GM20431 (cell line): ENCODE results near the gene ENTREP1.

ENCODE experiments used
- in situ Hi-C: fragments of 300-500 bp; cut with MseI, MboI; formaldehyde crosslinking; loops from one replicate; pipeline ENCODE4 v1.15.0; 2020; ENCODE audit warnings: low sequenced_read_pairs; ENCODE audit not compliant: unreplicated experiment

Gene ENTREP1

GRCh38 chr9:69363191-69363590, 38.2 kb downstream of the ENTREP1 start:
- in situ Hi-C loops: no loop called here

GRCh38 chr9:69364510-69365150, 39.6 kb downstream of the ENTREP1 start:
- in situ Hi-C loops: no loop called here

GRCh38 chr9:69370430-69370829, 45.4 kb downstream of the ENTREP1 start:
- in situ Hi-C loops: no loop called here

- in situ Hi-C loops: no loop called here
Observed at GRCh38 chr9:69371001-69371400, 46.0 kb downstream of the ENTREP1 start.

GRCh38 chr9:69376651-69377050, 51.6 kb downstream of the ENTREP1 start:
- in situ Hi-C loops: no loop called here

GRCh38 chr9:69377291-69377690, 52.3 kb downstream of the ENTREP1 start:
- in situ Hi-C loops: no loop called here

GRCh38 chr9:69377981-69378380, 53.0 kb downstream of the ENTREP1 start:
- in situ Hi-C loops: no loop called here

- in situ Hi-C loops: no loop called here
Observed at GRCh38 chr9:69379270-69379982, 54.4 kb downstream of the ENTREP1 start.

GRCh38 chr9:69380301-69380700, 55.3 kb downstream of the ENTREP1 start:
- in situ Hi-C loops: no loop called here

GRCh38 chr9:69380811-69381210, 55.8 kb downstream of the ENTREP1 start:
- in situ Hi-C loops: no loop called here

- in situ Hi-C loops: no loop called here
Observed at GRCh38 chr9:69382135-69382534, 57.1 kb downstream of the ENTREP1 start.

- in situ Hi-C loops: no loop called here
Observed at GRCh38 chr9:69385581-69386033, 60.6 kb downstream of the ENTREP1 start.

- in situ Hi-C loops: no loop called here
Observed at GRCh38 chr9:69386651-69387050, 61.6 kb downstream of the ENTREP1 start.

- in situ Hi-C loops: no loop called here
Observed at GRCh38 chr9:69388596-69388995, 63.6 kb downstream of the ENTREP1 start.

GRCh38 chr9:69389437-69389995, 64.5 kb downstream of the ENTREP1 start:
- in situ Hi-C loops: no loop called here

- in situ Hi-C loops: no loop called here
Observed at GRCh38 chr9:69391487-69391886, 66.5 kb downstream of the ENTREP1 start.

- in situ Hi-C loops: no loop called here
Observed at GRCh38 chr9:69391946-69392345, 66.9 kb downstream of the ENTREP1 start.

GRCh38 chr9:69392826-69393225, 67.8 kb downstream of the ENTREP1 start:
- in situ Hi-C loops: no loop called here

- in situ Hi-C loops: no loop called here
Observed at GRCh38 chr9:69393425-69393824, 68.4 kb downstream of the ENTREP1 start.

- in situ Hi-C loops: no loop called here
Observed at GRCh38 chr9:69395718-69396117, 70.7 kb downstream of the ENTREP1 start.

- in situ Hi-C loops: no loop called here
Observed at GRCh38 chr9:69396759-69397158, 71.7 kb downstream of the ENTREP1 start.
